ENCODE results near the gene MELTF. TPM values are rescaled to one million over a fixed set of nuclear protein-coding genes. Genes with fewer than 3 reads are reported as not detected.

MELTF gene
- total and polyA plus RNA-seq, 2 of the 13 experiments (the other 11 are each of a cell fraction or from before 2014, with no cell fraction given) = 3.2 to 7.5 TPM

DNA sequence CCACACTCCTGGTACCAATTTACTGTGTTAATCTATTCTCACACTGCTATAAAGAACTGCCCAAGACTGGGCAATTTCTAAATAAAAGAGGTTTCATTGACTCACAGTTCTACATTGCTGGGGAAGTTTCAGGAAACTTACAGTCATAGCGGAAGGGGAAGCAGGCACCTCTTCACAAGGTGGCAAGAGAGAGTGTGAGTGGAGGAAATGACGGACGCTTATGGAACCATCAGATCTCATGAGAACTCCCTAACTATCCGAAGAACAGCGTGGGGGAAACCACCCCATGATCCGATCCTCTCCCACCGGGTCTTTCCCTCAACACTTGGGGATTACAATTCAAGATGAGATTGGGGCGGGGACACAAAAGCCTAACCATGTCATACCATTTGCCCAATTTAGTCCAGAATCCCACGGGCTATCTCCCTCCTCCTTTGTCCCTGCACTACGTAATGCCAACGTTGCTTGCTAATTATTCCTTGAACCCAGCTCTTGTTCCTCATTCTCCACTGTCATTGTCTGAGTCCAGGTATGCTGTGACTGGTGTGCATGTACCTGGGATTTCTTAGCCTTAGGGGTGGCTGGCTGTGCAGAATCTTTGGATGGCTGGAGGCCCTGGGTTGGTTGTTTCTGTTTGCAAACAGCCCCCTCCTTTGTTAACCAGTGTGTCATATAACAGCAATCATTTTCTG is 64.4 kb downstream of the MELTF start (continued):
- no peak for TF ChIP-seq ZNF24 (IDR thresholded peaks at IDR 0.05)
- TF ChIP-seq, protein P1, sequence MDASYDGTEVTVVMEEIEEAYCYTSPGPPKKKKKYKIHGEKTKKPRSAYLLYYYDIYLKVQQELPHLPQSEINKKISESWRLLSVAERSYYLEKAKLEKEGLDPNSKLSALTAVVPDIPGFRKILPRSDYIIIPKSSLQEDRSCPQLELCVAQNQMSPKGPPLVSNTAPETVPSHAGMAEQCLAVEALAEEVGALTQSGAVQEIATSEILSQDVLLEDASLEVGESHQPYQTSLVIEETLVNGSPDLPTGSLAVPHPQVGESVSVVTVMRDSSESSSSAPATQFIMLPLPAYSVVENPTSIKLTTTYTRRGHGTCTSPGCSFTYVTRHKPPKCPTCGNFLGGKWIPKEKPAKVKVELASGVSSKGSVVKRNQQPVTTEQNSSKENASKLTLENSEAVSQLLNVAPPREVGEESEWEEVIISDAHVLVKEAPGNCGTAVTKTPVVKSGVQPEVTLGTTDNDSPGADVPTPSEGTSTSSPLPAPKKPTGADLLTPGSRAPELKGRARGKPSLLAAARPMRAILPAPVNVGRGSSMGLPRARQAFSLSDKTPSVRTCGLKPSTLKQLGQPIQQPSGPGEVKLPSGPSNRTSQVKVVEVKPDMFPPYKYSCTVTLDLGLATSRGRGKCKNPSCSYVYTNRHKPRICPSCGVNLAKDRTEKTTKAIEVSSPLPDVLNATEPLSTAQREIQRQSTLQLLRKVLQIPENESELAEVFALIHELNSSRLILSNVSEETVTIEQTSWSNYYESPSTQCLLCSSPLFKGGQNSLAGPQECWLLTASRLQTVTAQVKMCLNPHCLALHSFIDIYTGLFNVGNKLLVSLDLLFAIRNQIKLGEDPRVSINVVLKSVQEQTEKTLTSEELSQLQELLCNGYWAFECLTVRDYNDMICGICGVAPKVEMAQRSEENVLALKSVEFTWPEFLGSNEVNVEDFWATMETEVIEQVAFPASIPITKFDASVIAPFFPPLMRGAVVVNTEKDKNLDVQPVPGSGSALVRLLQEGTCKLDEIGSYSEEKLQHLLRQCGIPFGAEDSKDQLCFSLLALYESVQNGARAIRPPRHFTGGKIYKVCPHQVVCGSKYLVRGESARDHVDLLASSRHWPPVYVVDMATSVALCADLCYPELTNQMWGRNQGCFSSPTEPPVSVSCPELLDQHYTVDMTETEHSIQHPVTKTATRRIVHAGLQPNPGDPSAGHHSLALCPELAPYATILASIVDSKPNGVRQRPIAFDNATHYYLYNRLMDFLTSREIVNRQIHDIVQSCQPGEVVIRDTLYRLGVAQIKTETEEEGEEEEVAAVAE (CRISPR knock-in tag; IDR thresholded peaks at IDR 0.05; ENCODE audit: borderline replicate concordance) = no peak
- TF ChIP-seq, protein P2, sequence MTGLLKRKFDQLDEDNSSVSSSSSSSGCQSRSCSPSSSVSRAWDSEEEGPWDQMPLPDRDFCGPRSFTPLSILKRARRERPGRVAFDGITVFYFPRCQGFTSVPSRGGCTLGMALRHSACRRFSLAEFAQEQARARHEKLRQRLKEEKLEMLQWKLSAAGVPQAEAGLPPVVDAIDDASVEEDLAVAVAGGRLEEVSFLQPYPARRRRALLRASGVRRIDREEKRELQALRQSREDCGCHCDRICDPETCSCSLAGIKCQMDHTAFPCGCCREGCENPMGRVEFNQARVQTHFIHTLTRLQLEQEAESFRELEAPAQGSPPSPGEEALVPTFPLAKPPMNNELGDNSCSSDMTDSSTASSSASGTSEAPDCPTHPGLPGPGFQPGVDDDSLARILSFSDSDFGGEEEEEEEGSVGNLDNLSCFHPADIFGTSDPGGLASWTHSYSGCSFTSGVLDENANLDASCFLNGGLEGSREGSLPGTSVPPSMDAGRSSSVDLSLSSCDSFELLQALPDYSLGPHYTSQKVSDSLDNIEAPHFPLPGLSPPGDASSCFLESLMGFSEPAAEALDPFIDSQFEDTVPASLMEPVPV (CRISPR knock-in tag; IDR thresholded peaks at IDR 0.05) = peak; percentile 60; the same call in 1 of the 2 replicates
- TF ChIP-seq, protein P3, sequence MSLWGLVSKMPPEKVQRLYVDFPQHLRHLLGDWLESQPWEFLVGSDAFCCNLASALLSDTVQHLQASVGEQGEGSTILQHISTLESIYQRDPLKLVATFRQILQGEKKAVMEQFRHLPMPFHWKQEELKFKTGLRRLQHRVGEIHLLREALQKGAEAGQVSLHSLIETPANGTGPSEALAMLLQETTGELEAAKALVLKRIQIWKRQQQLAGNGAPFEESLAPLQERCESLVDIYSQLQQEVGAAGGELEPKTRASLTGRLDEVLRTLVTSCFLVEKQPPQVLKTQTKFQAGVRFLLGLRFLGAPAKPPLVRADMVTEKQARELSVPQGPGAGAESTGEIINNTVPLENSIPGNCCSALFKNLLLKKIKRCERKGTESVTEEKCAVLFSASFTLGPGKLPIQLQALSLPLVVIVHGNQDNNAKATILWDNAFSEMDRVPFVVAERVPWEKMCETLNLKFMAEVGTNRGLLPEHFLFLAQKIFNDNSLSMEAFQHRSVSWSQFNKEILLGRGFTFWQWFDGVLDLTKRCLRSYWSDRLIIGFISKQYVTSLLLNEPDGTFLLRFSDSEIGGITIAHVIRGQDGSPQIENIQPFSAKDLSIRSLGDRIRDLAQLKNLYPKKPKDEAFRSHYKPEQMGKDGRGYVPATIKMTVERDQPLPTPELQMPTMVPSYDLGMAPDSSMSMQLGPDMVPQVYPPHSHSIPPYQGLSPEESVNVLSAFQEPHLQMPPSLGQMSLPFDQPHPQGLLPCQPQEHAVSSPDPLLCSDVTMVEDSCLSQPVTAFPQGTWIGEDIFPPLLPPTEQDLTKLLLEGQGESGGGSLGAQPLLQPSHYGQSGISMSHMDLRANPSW (CRISPR knock-in tag; IDR thresholded peaks at IDR 0.05; ENCODE audit: borderline replicate concordance) = no peak
- TF ChIP-seq SRSF9 (IDR thresholded peaks at IDR 0.05; ENCODE audit: borderline replicate concordance, insufficient read depth, low read depth, low read length, poor library complexity, severe bottlenecking) = no peak
- TF ChIP-seq KDM2A (CRISPR knock-in tag; IDR thresholded peaks at IDR 0.05; ENCODE audit: borderline replicate concordance, low read depth) = no peak
- TF ChIP-seq TBP (CRISPR knock-in tag; IDR thresholded peaks at IDR 0.05) = no peak
- TF ChIP-seq, protein P4, sequence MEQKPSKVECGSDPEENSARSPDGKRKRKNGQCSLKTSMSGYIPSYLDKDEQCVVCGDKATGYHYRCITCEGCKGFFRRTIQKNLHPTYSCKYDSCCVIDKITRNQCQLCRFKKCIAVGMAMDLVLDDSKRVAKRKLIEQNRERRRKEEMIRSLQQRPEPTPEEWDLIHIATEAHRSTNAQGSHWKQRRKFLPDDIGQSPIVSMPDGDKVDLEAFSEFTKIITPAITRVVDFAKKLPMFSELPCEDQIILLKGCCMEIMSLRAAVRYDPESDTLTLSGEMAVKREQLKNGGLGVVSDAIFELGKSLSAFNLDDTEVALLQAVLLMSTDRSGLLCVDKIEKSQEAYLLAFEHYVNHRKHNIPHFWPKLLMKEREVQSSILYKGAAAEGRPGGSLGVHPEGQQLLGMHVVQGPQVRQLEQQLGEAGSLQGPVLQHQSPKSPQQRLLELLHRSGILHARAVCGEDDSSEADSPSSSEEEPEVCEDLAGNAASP (CRISPR knock-in tag; IDR thresholded peaks at IDR 0.05; ENCODE audit: borderline replicate concordance) = no peak
- TF ChIP-seq, protein P5, sequence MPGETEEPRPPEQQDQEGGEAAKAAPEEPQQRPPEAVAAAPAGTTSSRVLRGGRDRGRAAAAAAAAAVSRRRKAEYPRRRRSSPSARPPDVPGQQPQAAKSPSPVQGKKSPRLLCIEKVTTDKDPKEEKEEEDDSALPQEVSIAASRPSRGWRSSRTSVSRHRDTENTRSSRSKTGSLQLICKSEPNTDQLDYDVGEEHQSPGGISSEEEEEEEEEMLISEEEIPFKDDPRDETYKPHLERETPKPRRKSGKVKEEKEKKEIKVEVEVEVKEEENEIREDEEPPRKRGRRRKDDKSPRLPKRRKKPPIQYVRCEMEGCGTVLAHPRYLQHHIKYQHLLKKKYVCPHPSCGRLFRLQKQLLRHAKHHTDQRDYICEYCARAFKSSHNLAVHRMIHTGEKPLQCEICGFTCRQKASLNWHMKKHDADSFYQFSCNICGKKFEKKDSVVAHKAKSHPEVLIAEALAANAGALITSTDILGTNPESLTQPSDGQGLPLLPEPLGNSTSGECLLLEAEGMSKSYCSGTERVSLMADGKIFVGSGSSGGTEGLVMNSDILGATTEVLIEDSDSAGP (CRISPR knock-in tag; IDR thresholded peaks at IDR 0.05; ENCODE audit: borderline replicate concordance) = 0 out of 2 replicates have a peak, but pooled peaks have one; percentile 20
- TF ChIP-seq SNRNP70 (IDR thresholded peaks at IDR 0.05; ENCODE audit: low read depth, low read length) = no peak
- TF ChIP-seq ZBTB7B (CRISPR knock-in tag; IDR thresholded peaks at IDR 0.05) = no peak
- TF ChIP-seq ZNF160 (CRISPR knock-in tag; IDR thresholded peaks at IDR 0.05) = 0 out of 2 replicates have a peak, but pooled peaks have one; percentile 61
- no peak for TF ChIP-seq ZNF530 (CRISPR knock-in tag; IDR thresholded peaks at IDR 0.05; ENCODE audit: low read depth)
- TF ChIP-seq ARID2 (CRISPR knock-in tag; IDR thresholded peaks at IDR 0.05; ENCODE audit: borderline replicate concordance) = peak; percentile 34; the same call in 1 of the 2 replicates
- TF ChIP-seq ZSCAN21 (CRISPR knock-in tag; IDR thresholded peaks at IDR 0.05; ENCODE audit: borderline replicate concordance) = no peak
- no peak; the same call in 1 of the 2 replicates for TF ChIP-seq ZNF354B (CRISPR knock-in tag; IDR thresholded peaks at IDR 0.05)

Measured in HepG2 (cell line).